Stimulated activated naive CD4-positive, alpha-beta T cell (primary cell): Measurements from ENCODE around the gene THAP3.
"Not testable (repeated sequence)": the region's sequence is repeated elsewhere in the genome, so short reads cannot be mapped to it uniquely, and the experiment has no call there.

Source experiments
- DNase-seq, 6 experiments: peaks; one replicate each; lab custom pipeline; 2025; lab: John Stamatoyannopoulos, UW

The THAP3 gene

GRCh38 chr1:6591222-6591621 lies 33.4 kb upstream of the THAP3 start:
- DNase-seq, result no peak

GRCh38 chr1:6591644-6592043 lies 33.0 kb upstream of the THAP3 start:
- no peak for DNase-seq

GRCh38 chr1:6592441-6592840 lies 32.2 kb upstream of the THAP3 start:
- no peak for DNase-seq

DNA sequence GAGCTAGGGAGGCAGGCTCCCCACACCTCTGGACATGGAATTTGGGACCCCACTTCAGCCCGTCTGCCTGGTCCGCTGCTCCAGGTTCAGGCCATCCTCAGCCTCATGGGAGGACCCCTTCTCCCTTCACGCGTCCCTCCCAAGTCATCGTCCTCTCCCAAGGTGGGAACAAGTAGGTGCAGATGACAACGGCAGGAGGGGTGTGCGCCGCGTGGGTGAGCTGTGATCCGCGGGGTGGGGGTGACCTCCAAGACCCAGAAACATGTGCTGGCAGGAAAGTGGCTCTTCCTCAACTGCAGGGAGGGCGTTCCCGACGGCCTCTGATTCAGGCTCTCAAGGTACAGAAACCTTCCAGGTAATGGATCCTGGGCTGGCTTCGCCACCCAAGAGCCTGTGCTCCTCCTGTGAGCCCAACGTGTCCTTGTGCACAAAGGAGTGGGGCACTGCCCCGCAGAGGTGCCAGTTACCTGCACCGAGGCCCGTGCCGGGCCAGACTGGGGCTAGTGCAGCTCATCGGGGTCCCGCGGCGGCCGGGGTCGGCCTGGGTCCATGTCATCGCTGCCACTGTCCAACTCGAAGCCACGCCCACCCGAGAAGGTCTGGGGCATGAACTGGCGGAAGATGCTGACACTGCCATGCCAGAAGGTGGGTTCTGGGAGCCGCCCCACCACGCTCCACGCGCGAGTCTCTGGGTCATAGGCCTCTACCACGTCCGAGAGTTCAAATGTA lies 31.6 kb upstream of the THAP3 start:
- DNase-seq, result no peak

GRCh38 chr1:6593810-6594209 lies 30.9 kb upstream of the THAP3 start:
- no peak for DNase-seq

- DNase-seq, result no peak
These were observed 29.5 kb upstream of the THAP3 start for GRCh38 chr1:6594977-6595740.

DNA sequence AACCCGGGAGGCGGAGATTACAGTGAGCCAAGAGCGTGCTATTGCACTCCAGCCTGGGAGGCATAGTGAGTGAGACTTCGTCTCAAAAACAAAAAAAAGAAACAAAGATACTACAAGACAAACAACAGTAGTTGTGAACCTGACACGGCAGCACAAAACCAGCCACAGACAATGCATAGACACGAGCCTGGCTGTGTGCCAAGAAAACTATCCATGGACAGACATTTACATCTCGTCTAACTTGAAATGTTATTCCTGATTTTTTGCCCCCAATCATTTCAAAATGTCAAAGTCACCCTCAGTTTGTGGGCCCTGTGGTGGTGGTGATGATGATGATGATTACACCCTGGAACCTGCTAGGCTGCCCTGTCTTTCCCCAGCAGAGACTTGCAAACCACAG lies 28.3 kb upstream of the THAP3 start:
- no peak for DNase-seq

- DNase-seq, result no peak
These were observed 27.5 kb upstream of the THAP3 start for GRCh38 chr1:6596886-6597776.

DNA sequence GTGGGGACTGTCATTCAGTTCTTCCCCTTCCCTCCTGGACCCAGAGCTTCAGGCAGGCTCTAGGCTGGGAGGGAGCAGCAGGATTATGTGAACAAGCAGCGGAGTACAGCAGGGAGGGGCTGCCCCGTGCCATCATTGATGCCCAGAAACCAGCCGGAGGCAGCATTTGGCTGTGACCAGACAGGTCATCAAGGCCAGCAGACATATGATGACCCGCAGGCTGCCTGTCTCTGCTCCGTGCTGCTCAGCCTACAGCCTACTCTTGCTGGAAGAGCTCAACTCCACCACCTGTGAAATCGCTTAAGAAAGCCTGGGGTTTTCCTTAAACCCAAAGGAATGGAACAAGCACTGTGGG lies 26.9 kb upstream of the THAP3 start:
- DNase-seq, result no peak

GRCh38 chr1:6599141-6599975 lies 25.3 kb upstream of the THAP3 start:
- peak in 5 of 6 experiments; percentile 12 to 67 (median 54) for DNase-seq

DNA sequence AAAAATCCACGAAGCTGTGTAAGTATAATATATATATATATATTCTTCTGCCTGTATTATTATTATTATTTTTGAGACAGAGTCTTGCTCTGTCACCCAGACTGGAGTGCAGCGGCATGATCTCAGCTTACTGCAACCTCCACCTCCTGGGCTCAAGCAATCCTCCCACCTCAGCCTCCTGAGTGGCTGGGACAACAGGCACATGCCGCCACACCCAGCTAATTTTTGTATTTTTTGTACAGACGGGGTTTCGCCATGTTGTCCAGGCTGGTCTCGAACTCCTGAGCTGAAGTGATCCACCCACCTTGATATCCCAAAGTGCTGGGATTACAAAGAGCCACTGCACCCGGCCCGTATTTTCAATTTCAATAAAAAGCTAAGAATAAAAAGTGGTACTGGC lies 24.7 kb upstream of the THAP3 start:
- not testable (repeated sequence) for DNase-seq

DNA sequence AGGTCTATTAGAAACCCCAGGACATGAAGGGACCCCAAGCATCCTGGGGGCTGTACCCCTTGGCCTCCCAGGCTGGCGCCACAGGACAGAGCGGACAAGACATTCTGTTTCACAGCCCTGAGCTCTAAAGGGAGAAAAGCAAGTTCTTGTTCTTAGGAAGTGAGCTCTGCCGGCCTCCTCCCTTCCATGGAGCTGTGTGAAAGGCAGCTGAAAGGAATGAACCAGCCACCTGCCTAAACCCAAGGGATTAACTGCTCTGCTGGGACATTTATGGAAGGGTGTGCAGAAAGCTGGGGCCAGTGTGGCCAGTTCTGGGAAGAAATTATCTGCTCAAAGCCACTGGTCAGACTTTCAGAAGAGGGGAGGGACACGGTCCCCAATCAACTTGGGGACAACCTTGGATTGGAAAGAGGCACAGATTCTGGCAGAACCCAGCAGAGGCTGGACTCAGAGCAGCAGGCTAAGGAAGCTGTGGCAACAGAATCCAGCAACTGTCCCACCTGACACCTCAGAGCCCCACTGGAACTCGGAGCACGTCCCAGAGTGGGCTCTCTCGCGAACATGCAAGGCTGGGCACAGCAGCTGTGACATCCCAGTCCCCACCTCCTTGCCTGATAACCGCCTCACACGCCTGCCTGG lies 24.1 kb upstream of the THAP3 start:
- DNase-seq, result no peak

GRCh38 chr1:6601049-6601922 lies 23.4 kb upstream of the THAP3 start:
- DNase-seq, result peak; percentile 22 to 62 (median 52)

GRCh38 chr1:6601923-6602668 lies 22.6 kb upstream of the THAP3 start:
- peak in 3 of 6 experiments; percentile 29 to 38 (median 32) for DNase-seq

- peak; percentile 69 to 86 (median 76) for DNase-seq
These were observed 21.9 kb upstream of the THAP3 start, which contains the start of gene KLHL21 for GRCh38 chr1:6602669-6603237. KLHL21 (minus strand) TSS chr1:6602869; CDS start chr1:6602817, 52 bp downstream.

GRCh38 chr1:6603238-6603914 lies 21.3 kb upstream of the THAP3 start:
- peak; percentile 41 to 84 (median 74) for DNase-seq

DNA sequence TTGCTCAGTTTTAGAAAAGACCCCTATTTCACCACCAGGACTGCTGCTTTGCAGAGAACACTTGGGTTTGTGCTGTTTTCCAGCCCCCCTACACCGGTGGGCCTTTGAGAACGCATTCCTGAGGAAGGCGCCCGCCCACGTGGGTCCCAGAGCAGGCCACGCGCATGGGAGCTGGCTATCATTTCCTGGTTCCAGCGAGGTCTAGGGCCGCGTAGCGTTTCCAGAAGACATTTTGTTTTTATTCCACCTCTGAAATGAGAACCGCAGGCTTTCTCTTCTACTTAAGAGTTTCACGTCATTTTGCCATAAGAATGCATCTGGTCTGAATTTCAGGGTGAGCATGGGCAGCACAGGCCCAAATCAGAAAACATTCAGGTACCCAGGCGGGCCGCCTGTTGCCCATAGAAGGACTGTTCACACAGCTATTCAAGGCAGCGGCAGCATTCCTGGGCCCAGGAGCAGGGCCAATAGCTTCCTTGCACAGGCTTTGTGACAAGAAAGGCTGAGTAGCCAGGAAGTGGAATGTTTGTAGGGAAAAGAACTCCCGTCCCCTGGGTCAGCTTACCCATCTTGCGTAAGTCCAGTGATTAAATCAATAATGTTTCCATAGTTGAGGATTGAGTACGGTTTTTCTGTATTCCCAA lies 20.6 kb upstream of the THAP3 start:
- DNase-seq, result peak in 1 of 6 experiments; percentile 21
